Measurements from ENCODE around the gene ABCC5. TPM values are rescaled to one million over a fixed set of nuclear protein-coding genes. Genes with fewer than 3 reads are reported as not detected.

Gene ABCC5
- total RNA-seq, 1 donor from 2014 or later: 61.2 TPM

GRCh38 chr3:183904833-183905780, 112.6 kb downstream of the ABCC5 start:
- Mint-ChIP-seq H3K27me3 (peaks cover 8% of the 10 kb centered on the region), H3K36me3 (no peaks in the 10 kb centered on the region), H3K4me1 (ENCODE audit: unreplicated experiment) (no peaks in the 10 kb centered on the region), H3K27ac (no peak overlapping the region), H3K9me3 (no peaks in the 10 kb centered on the region), H3K4me3 (no peak overlapping the region)
- TF ChIP-seq CTCF (conservative IDR thresholded peaks at IDR 0.05): no peak
- DNase-seq (ENCODE audit: extremely low spot score, unreplicated experiment): no peak

- Mint-ChIP-seq H3K4me3 (no peak overlapping the region), H3K27ac (no peak overlapping the region), H3K27me3 (peaks cover 33% of the 10 kb centered on the region), H3K36me3 (no peaks in the 10 kb centered on the region), H3K9me3 (no peaks in the 10 kb centered on the region), H3K4me1 (ENCODE audit: unreplicated experiment) (no peaks in the 10 kb centered on the region)
- TF ChIP-seq CTCF (conservative IDR thresholded peaks at IDR 0.05): no peak
- DNase-seq (ENCODE audit: extremely low spot score, unreplicated experiment): no peak
These were observed 119.7 kb downstream of the ABCC5 start for GRCh38 chr3:183898028-183898431.

GRCh38 chr3:183897606-183898005, 120.1 kb downstream of the ABCC5 start:
- Mint-ChIP-seq H3K4me1 (ENCODE audit: unreplicated experiment) (no peaks in the 10 kb centered on the region), H3K4me3 (no peak overlapping the region), H3K9me3 (no peaks in the 10 kb centered on the region), H3K36me3 (no peaks in the 10 kb centered on the region), H3K27me3 (peaks cover 37% of the 10 kb centered on the region), H3K27ac (no peak overlapping the region)
- no peak for DNase-seq (ENCODE audit: extremely low spot score, unreplicated experiment)
- no peak for TF ChIP-seq CTCF (conservative IDR thresholded peaks at IDR 0.05)

- DNase-seq (ENCODE audit: extremely low spot score, unreplicated experiment): no peak
- Mint-ChIP-seq H3K36me3 (no peaks in the 10 kb centered on the region), H3K27ac (no peak overlapping the region), H3K27me3 (peaks cover 37% of the 10 kb centered on the region), H3K9me3 (no peaks in the 10 kb centered on the region), H3K4me1 (ENCODE audit: unreplicated experiment) (no peaks in the 10 kb centered on the region), H3K4me3 (no peak overlapping the region)
- TF ChIP-seq CTCF (conservative IDR thresholded peaks at IDR 0.05): no peak
These were observed 121.1 kb downstream of the ABCC5 start for GRCh38 chr3:183896610-183897009.

- no peak overlapping the region for H3K27ac Mint-ChIP-seq
- H3K4me1 Mint-ChIP-seq (ENCODE audit: unreplicated experiment): no peaks in the 10 kb centered on the region
- H3K4me3 Mint-ChIP-seq: no peak overlapping the region
- no peaks in the 10 kb centered on the region for H3K36me3 Mint-ChIP-seq
- no peak for TF ChIP-seq CTCF (conservative IDR thresholded peaks at IDR 0.05)
- no peaks in the 10 kb centered on the region for H3K9me3 Mint-ChIP-seq
- no peak for DNase-seq (ENCODE audit: extremely low spot score, unreplicated experiment)
- peaks cover 35% of the 10 kb centered on the region for H3K27me3 Mint-ChIP-seq
These were observed 121.5 kb downstream of the ABCC5 start for GRCh38 chr3:183896184-183896583.
